AG04449 (cell line): ENCODE measurements around the gene SPG7.
"Not testable (repeated sequence)": the region's sequence is repeated elsewhere in the genome, so short reads cannot be mapped to it uniquely, and the experiment has no call there.

Experiments
- CTCF ChIA-PET: fragments of 350-600 bp; formaldehyde crosslinking; extraction: SDS; loops from one replicate; lab custom pipeline; 2021; ENCODE audit warnings: antibody characterized with exemption; lab: Yijun Ruan, JAX
- POLR2A ChIA-PET: fragments of 400-600, 350-600 bp; formaldehyde crosslinking; extraction: SDS; loops from one replicate; lab custom pipeline; 2020; ENCODE audit warnings: antibody characterized with exemption, inconsistent platforms; lab: Yijun Ruan, JAX
- DNase-seq: peaks from one replicate; pipeline ENCODE4 v3.0.0-alpha.2; 2010; ENCODE audit warnings: low read depth, low spot score
- H3K4me3 ChIP-seq: 2 replicates; pipeline ENCODE4 v1.5.1; 2011; ENCODE audit warnings: low read depth, mild to moderate bottlenecking, control low read depth, low read length
- CTCF ChIP-seq: IDR thresholded peaks from one replicate; pipeline ENCODE4 v1.5.1; 2011; ENCODE audit warnings: mild to moderate bottlenecking, moderate library complexity, low read length, control low read depth, inconsistent platforms; ENCODE audit not compliant: insufficient read depth; ENCODE audit errors: missing control alignments

SPG7 gene

GRCh38 chr16:89567656-89568594, 59.7 kb downstream of the SPG7 start:
- H3K4me3 ChIP-seq, result no peak overlapping the region
- no peak for TF ChIP-seq CTCF
- no peak for DNase-seq
- ChIA-PET CTCF (interaction anchor here (0.9 to 1.0 kb wide), 2 partner anchors 68 to 75 kb away, joined by 3 read pairs; no protein-coding TSS in a partner anchor), POLR2A (interaction anchor here (1.5 kb wide), 1 partner anchor 13 kb away, joined by 5 read pairs; no protein-coding TSS in a partner anchor)

GRCh38 chr16:89569506-89570341, 61.5 kb downstream of the SPG7 start:
- H3K4me3 ChIP-seq, result no peak overlapping the region
- DNase-seq, result no peak
- TF ChIP-seq CTCF, result no peak
- ChIA-PET CTCF (interaction anchor here (1.2 kb wide), 1 partner anchor 72 kb away, joined by 3 read pairs; no protein-coding TSS in a partner anchor), POLR2A (no interaction called here)

- no peak overlapping the region for H3K4me3 ChIP-seq
- ChIA-PET POLR2A (no interaction called here), CTCF (interaction anchor here (1.2 kb wide), 1 partner anchor 71 kb away, joined by 3 read pairs; no protein-coding TSS in a partner anchor)
- no peak for DNase-seq
- TF ChIP-seq CTCF, result no peak
Observed at GRCh38 chr16:89570342-89570923, 62.2 kb downstream of the SPG7 start.

- POLR2A ChIA-PET, H3K4me3 ChIP-seq, DNase-seq, CTCF ChIA-PET: not testable (repeated sequence)
Observed at GRCh38 chr16:89570983-89571598, 62.9 kb downstream of the SPG7 start.

GRCh38 chr16:89571636-89572035, 63.4 kb downstream of the SPG7 start:
- no peak overlapping the region for H3K4me3 ChIP-seq
- no peak for DNase-seq
- ChIA-PET CTCF (no interaction called here), POLR2A (no interaction called here)
- no peak for TF ChIP-seq CTCF

- no peak overlapping the region for H3K4me3 ChIP-seq
- POLR2A ChIA-PET, result no interaction called here
- no peak for TF ChIP-seq CTCF
- CTCF ChIA-PET, result interaction anchor here (1.0 kb wide), 1 partner anchor 73 kb away, joined by 4 read pairs; no protein-coding TSS in a partner anchor
- no peak for DNase-seq
Observed at GRCh38 chr16:89572073-89572484, 63.9 kb downstream of the SPG7 start.
